CMK (cell line): ENCODE measurements around the gene CDH13.

ENCODE experiments used
- DNase-seq: peaks from one replicate; pipeline ENCODE4 v3.0.0-alpha.2; 2010; ENCODE audit warnings: low read depth

Gene CDH13

DNA sequence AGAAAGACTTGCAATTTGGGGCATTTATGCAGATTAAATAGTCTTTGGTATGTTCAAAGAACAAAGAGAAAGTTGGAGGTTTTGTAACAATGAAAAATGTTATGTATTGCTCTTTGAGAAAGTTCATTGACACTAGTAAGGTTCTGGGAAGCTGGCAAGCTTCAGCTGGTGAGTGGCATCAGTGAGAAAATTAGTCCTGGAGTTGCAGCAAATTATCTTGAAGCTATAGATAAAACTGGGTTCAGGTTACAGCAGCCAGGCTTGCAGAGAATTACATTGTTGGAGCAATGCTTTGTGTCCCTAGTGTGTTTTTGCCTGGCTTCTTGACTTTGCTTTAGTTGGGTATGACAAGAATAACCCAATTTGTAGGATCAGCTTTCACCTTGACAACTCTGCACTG lies 221.2 kb downstream of the CDH13 start:
- DNase-seq, result no peak

DNA sequence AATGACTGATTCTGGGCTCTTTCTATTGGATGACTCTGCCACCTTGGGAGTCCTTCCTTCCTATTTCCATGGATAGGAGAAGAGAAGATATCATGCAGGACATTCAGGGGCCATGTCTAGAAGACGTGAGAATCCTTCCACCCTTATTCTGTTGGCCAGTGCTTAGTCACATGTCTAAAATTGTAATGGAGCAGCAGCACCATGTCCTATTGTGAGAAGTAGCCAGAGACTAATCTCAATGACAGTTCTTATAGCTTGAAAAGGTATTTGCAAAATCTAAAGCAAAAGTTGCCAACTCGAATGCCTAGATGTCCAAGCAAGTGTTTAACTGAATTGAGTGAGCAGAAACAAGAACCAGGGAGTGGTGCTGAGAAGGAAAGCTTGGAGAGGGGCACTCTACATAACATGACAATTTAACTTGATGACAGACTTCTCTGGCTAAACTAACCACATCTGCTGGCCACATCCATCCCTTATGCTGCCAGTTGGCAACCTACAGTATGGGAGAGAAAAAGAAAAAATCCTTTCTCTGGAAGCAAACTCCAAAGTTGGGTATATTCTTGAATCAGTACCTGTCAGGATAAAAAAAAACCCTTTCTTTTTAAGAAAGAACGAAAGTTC lies 225.7 kb downstream of the CDH13 start:
- DNase-seq, result no peak

GRCh38 chr16:82855471-82855870 lies 228.7 kb downstream of the CDH13 start:
- DNase-seq, result no peak

DNA sequence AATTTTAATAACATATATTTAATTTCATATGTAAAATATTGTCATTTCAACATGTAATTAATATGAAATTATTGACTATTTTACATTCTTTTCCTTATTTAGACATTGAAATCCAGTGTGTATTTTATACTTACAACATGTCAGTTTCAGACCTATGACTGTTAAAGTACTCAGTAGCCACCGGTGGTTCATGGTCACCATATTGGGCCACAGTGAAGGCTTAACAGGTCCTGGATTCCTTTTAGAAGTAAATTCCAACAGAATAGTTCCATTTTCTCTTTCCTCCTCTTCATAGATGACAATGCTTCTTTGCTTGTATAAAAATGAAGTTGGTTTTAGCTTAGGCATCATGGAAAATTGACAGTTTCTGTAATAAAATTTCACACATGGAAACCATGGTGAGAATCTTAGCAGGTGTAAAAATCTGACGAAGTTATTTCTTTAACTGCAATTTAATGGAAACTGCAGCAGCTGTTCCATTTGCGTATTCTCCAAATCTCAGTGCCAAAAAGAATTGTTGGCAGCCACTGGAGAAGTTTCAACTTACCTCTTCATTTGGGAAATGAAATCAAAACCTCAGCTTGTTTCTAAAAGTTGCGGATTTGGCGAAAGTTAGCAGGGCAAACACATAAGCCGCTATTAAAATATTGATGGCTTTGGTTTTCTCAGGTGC lies 231.1 kb downstream of the CDH13 start:
- DNase-seq, result no peak

DNA sequence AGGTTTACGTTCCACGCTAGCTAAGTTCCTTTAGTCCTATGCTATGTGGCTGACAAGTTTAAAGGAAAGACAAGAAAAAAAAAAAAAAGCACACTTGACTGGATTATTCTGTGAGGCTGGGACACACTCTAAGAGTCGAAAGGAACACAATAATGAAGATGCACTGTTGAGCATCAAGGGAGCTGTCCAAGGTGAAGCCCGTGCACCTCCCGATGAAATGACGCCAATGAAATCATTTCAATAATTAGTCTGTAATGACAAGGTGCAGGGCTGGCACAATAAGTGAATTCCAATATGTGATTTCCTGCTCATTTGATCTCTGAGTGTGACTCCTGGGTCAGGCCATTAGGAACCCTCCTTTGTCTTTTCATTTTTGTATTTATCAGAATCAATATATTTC lies 232.9 kb downstream of the CDH13 start:
- DNase-seq, result no peak

GRCh38 chr16:82860071-82860470 lies 233.3 kb downstream of the CDH13 start:
- DNase-seq, result no peak

GRCh38 chr16:82862057-82862456 lies 235.3 kb downstream of the CDH13 start:
- DNase-seq, result no peak

DNA sequence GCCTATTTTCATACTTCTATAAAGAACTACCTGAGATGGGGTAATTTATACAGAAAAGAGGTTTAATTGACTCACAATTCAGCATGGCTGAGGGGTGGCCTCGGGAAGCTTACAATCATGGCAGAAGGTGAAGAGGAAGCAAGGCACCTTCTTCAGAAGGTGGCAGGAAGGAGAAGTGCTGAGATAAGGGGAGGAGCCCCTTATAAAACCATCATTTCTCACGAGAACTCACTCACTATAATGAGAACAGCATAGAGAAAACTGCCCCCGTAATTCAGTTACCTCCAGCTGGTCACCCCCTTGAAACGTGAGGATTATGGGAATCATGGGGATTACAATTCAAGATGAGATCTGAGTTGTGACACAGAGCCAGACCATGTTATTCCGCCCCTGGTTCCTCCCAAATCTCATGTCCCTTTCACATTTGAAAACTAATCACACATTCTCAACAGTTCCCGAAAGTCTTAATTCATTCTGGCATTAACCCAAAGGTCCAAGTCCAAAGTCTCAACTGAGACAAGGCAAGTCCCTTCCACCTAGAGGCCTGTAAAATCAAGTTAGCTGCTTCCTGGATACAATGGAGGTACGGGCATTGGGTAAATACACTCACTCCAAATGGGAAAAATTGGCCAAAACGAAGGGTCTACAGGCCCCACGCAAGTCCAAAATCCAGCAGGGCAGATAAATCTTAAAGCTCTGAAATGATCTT lies 237.7 kb downstream of the CDH13 start:
- DNase-seq, result no peak

DNA sequence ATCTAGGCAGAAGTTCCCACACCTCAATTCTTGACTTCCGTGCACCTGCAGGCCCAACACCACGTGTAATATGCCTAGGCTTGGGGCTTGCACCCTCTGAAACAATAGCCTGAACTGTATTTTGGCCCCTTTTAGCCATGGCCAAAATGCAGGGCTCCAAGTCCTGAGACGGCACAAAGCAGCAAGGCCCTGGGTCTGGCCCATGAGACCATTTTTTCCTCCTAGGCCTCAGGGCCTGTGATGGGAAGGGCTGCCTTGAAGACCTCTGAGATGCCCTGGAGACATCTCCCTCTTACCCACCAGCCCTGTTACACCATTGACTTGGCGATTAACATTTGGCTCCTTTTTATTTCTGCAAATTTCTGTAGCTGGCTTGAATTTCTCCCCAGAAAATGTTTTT lies 238.6 kb downstream of the CDH13 start:
- DNase-seq, result no peak

DNA sequence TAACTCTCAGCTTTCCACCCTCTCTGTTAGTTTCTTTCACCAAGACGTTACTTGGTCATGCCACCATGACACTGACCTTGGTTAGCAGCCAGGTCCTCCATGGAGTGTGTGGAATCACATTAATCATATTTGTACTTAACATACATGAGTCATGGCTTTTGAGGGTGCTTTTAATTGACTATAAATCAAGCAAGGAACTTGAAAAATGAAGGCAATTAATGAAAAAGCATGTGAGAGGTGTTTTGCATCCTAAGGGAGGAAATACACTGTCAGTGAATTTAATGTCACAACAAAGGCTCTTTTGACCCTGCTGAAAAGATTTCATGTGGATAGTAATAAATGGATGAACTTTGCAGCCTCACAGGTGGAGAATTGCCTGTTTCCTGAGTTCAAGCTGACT lies 240.7 kb downstream of the CDH13 start:
- no peak for DNase-seq

DNA sequence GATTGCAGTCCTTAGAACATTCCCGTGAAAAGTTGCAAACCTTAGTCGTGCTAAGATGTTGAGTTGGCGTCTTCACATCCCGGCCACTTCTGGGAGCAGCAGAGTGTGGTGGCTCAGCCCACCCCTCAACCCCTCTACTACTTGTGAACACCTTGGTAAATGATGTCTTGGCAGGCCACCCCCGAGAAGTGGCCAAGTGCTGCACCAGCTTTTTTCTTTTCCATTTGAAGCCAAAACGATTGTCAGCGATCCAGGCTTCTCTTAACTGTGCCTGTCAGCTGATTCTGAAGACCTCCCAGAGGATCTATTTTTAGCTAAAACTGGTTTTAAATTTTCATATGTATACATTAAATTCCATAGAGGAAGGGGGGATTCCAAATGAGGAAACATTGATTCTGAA lies 247.5 kb downstream of the CDH13 start:
- DNase-seq, result no peak

GRCh38 chr16:82874672-82875071 lies 247.9 kb downstream of the CDH13 start:
- DNase-seq, result no peak

DNA sequence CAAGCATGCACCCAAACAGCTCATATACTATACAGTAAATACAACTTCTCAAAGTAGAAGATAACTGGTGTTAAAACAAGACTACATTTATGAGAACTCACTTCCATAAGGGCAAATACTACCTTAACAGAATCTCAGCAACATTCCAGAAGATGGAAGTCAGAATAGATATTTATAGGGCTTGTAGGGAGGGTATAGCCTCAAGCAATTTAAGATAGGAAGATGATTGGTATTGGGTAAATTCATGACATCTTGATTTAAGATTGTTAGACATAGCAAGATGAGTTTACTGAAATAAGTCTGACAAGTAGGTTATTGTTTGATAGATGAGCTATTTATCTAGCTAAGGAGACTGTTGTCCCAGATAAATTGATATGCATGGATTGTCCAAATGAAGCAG lies 250.2 kb downstream of the CDH13 start:
- no peak for DNase-seq

DNA sequence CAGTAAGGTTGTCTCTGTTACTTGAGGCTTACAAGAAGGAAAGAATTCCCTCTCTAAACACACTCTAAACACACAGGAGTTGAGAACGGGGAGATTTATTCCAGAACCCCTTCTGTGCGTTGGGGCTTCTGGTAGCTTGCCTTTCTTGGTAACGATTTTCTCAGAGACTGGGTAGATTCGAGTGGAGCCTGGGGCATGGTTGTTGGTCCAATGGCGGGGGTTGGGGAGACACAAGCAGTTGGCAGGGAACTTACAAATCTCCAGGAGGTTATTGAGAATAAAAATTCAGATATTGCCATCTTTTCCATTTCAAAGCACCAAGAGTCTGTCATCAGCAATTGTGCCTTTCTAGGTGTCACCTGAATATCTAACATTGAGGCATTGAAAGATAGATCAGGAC lies 251.7 kb downstream of the CDH13 start:
- DNase-seq, result no peak

- no peak for DNase-seq
Measured at GRCh38 chr16:82880346-82880745, 253.6 kb downstream of the CDH13 start.

DNA sequence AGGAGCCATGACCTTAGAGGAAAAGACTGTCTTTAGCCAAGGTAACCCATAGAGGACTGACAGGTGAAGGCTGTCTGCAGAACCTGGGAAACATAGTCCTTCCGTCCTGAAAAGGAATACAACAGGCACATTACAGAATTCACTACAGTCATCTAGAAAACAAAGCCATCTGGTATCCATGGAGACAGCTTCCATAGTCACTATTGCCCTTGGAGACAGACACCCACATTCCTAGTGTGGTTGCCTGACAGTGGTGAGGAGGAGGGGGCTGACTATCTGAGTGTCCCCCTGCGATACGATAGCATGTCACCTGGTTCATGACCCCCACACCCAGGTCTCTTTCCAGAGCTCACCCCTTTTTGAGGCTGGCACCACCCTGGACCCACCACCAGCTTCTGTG lies 254.7 kb downstream of the CDH13 start:
- DNase-seq, result no peak

DNA sequence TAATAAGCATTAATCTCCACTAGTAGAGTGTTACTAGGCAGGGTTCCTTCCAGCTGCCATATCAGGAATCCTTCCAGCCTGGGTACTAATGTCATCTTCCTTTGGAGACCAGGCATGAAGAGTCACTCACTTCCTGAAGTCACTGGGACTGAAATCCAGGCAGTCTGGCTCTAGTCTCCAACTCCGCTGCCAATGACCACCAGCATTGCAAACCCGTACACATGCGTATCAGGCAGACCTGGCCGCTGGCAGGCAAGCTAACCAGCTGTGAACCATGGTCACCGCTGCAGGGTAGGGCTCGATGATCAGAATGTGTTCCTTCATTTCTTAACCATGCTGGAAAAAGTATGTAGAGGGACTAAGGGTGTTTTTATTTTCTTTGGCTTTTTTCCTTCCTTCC lies 255.5 kb downstream of the CDH13 start:
- no peak for DNase-seq

- DNase-seq, result no peak
Measured at GRCh38 chr16:82882982-82883835, 256.4 kb downstream of the CDH13 start.

DNA sequence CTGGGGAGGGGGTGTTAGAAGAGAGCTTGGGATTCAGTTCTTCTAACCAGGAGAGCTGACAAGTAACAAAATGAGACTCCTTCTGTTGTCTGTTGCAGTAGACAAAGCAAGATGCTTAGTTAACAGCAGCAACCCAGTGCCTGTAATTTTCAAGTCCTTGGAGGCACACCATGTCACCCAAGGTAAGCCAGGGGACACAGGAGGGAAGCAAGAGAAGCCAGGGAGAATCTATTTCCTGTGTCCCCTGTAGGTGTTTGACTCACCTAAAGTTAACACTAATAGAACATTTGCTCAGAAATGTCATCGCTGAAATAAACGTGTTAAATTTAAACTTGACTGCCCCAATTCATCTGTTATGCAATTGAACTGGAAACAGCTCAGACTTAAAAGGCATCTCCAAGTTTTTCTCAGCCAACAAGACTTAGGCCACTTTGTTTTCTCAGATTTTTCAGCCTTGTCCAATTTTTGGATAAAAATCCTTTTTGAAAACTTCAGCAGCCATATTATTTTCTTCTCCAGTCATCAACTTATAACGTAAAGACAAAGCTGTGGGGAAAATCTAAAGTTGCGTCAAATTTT lies 257.6 kb downstream of the CDH13 start:
- no peak for DNase-seq

- no peak for DNase-seq
Measured at GRCh38 chr16:82886146-82886545, 259.4 kb downstream of the CDH13 start.

GRCh38 chr16:82888591-82889001 lies 261.8 kb downstream of the CDH13 start:
- DNase-seq, result no peak

- DNase-seq, result no peak
Measured at GRCh38 chr16:82891424-82891823, 264.7 kb downstream of the CDH13 start.
